Endothelial cell of umbilical vein (primary cell): ENCODE results near the gene PTPRD. TPM values are rescaled to one million over a fixed set of nuclear protein-coding genes. Genes with fewer than 3 reads are reported as not detected.

Source experiments
- BruUV-seq: library from RNA; stranded (reverse); fragments of 400-500 nt; replicated peaks from 2 replicates; lab custom pipeline; 2021; lab: Mats Ljungman, UMichigan
- CTCF ChIA-PET: fragments of 300-600, 350-600 bp; sonication (Branson Sonifier 250); formaldehyde crosslinking; loops from one replicate; lab custom pipeline; 2021; ENCODE audit warnings: antibody characterized with exemption, inconsistent platforms; lab: Charles Lee
- POLR2A ChIA-PET: fragments of 300-600, 350-600 bp; sonication (Branson Sonifier 250); formaldehyde crosslinking; loops from one replicate; lab custom pipeline; 2021; ENCODE audit warnings: antibody characterized with exemption, inconsistent platforms; lab: Charles Lee
- DNase-seq: peaks from one replicate; pipeline ENCODE4 v3.0.0-alpha.2; 2011; ENCODE audit warnings: low read depth, low spot score
- FAIRE-seq: peaks from 2 replicates; lab custom pipeline; 2011; peaks lifted over from hg19 to GRCh38; lab: Jason Lieb, UNC
- H2AFZ ChIP-seq: 2 replicates; pipeline ENCODE4 v1.6.0; 2012; ENCODE audit warnings: low read depth, low read length, control low read depth, inconsistent platforms
- H3K27ac ChIP-seq: 2 replicates; pipeline ENCODE4 v1.5.1; 2011; ENCODE audit warnings: low read depth, mild to moderate bottlenecking, control low read depth, low read length, moderate library complexity; ENCODE audit not compliant: insufficient read depth
- H3K27me3 ChIP-seq, 2 experiments: 2 replicates each; pipeline versions ENCODE4 v1.6.0 to v1.6.1; 2011; ENCODE audit warnings: low read length in 2 of 2, mixed read lengths in 1 of 2; ENCODE audit not compliant: control insufficient read depth in 2 of 2, insufficient read depth in 2 of 2
- H3K36me3 ChIP-seq, 2 experiments: 2 replicates in 1 of 2; 3 replicates in 1 of 2; pipeline ENCODE4 v1.5.1; 2011; ENCODE audit warnings: low read length in 2 of 2, mild to moderate bottlenecking in 1 of 2, moderate library complexity in 1 of 2; ENCODE audit not compliant: control insufficient read depth in 2 of 2, insufficient read depth in 2 of 2; ENCODE audit errors: extremely low read depth in 1 of 2
- H3K4me1 ChIP-seq: 3 replicates; pipeline ENCODE4 v1.5.1; 2011; ENCODE audit warnings: mild to moderate bottlenecking, low read length; ENCODE audit not compliant: control insufficient read depth, insufficient read depth; ENCODE audit errors: extremely low read depth
- H3K4me2 ChIP-seq: 2 replicates; pipeline ENCODE4 v1.6.1; 2011; ENCODE audit warnings: low read length, control low read depth, mixed read lengths; ENCODE audit not compliant: insufficient read depth
- H3K4me3 ChIP-seq, 3 experiments: fragments of 200-600 bp in 1 of 3; sonication (generic), shearing (Covaris generic) in 1 of 3; replicated peaks in 1 of 3; 2 replicates each; pipeline ENCODE4 v1.5.1; 2011 to 2016; ENCODE audit warnings: control low read depth in 3 of 3, low read length in 3 of 3, mild to moderate bottlenecking in 2 of 3, inconsistent platforms in 1 of 3, low read depth in 1 of 3, moderate library complexity in 1 of 3; ENCODE audit not compliant: insufficient read depth in 1 of 3
- H3K79me2 ChIP-seq: 2 replicates; pipeline ENCODE4 v1.6.0; 2012; ENCODE audit warnings: low read length, inconsistent platforms; ENCODE audit not compliant: control insufficient read depth, insufficient read depth
- H3K9ac ChIP-seq: replicated peaks from 2 replicates; pipeline ENCODE3; 2011; ENCODE audit warnings: low read length, control low read depth; ENCODE audit not compliant: insufficient read depth; ENCODE audit errors: extremely low read depth
- H3K9me1 ChIP-seq: replicated peaks from 3 replicates; pipeline ENCODE4 v1.6.0; 2011; ENCODE audit warnings: mild to moderate bottlenecking, low read length; ENCODE audit not compliant: control insufficient read depth, insufficient read depth; ENCODE audit errors: extremely low read depth
- H3K9me3 ChIP-seq: replicated peaks from 2 replicates; pipeline ENCODE4 v1.5.1; 2012; ENCODE audit warnings: low read length, inconsistent platforms; ENCODE audit not compliant: control insufficient read depth, insufficient read depth
- H4K20me1 ChIP-seq: replicated peaks from 2 replicates; pipeline ENCODE3; 2011; ENCODE audit warnings: mild to moderate bottlenecking, low read length; ENCODE audit not compliant: control insufficient read depth, insufficient read depth; ENCODE audit errors: extremely low read depth
- CTCF ChIP-seq, 2 donors: IDR thresholded peaks; 1 replicate in 1 of 2; 2 replicates in 1 of 2; pipeline ENCODE4 v1.5.1; 2011; ENCODE audit warnings: low read length in 2 of 2, mild to moderate bottlenecking in 2 of 2, moderate library complexity in 2 of 2, control low read depth in 1 of 2, inconsistent platforms in 1 of 2, low read depth in 1 of 2; ENCODE audit not compliant: insufficient read depth in 1 of 2; ENCODE audit errors: extremely low read depth in 1 of 2
- EZH2 ChIP-seq: IDR thresholded peaks from 2 replicates; pipeline ENCODE4 v1.6.1; 2012; ENCODE audit warnings: borderline replicate concordance, low read depth, mild to moderate bottlenecking, moderate library complexity, low read length, inconsistent platforms; ENCODE audit not compliant: severe bottlenecking
- FOS ChIP-seq: IDR thresholded peaks from 2 replicates; pipeline ENCODE4 v1.6.1; 2011; ENCODE audit warnings: mild to moderate bottlenecking, low read length, moderate library complexity, borderline replicate concordance; ENCODE audit not compliant: insufficient read depth
- GATA2 ChIP-seq: IDR thresholded peaks from 2 replicates; pipeline ENCODE4 v1.7.0; 2011; ENCODE audit warnings: low read depth, mild to moderate bottlenecking, moderate library complexity, mixed read lengths, low read length; ENCODE audit not compliant: insufficient read length, insufficient read depth
- JUN ChIP-seq: IDR thresholded peaks from 2 replicates; pipeline ENCODE4 v1.6.1; 2011; ENCODE audit warnings: borderline replicate concordance, low read depth; ENCODE audit not compliant: insufficient read length, insufficient read depth
- MAX ChIP-seq: IDR thresholded peaks from 2 replicates; pipeline ENCODE4 v1.6.1; 2011; ENCODE audit not compliant: insufficient read depth, insufficient read length
- MYC ChIP-seq: IDR thresholded peaks from one replicate; pipeline ENCODE4 v1.6.1; 2011; ENCODE audit warnings: mild to moderate bottlenecking, low read depth, low read length
- POLR2A ChIP-seq: IDR thresholded peaks from 2 replicates; pipeline ENCODE4 v1.6.1; 2012; ENCODE audit warnings: low read depth, mild to moderate bottlenecking, control low read depth, low read length
- POLR2AphosphoS5 ChIP-seq: IDR thresholded peaks from 2 replicates; pipeline ENCODE4 v1.6.1; 2012; ENCODE audit warnings: low read depth, mild to moderate bottlenecking, control low read depth, low read length, moderate library complexity; ENCODE audit not compliant: insufficient read depth
- dilution Hi-C: fragments of 300-500 bp; cut with MboI; formaldehyde crosslinking; loops from one replicate; pipeline ENCODE4 v1.15.0; 2019; ENCODE audit warnings: low sequenced_read_pairs; ENCODE audit not compliant: extremely low pct_ligation_motif_present
- intact Hi-C: fragments of 100-400 bp; cut with micrococcal nuclease; formaldehyde crosslinking; loops from one replicate; pipeline ENCODE4 v1.10.0; 2022
- polyA plus RNA-seq, 4 experiments: library from polyadenylated mRNA; depleted of rRNA in 3 of 4; stranded (reverse) in 3 of 4; unstranded in 1 of 4; fragments of >200 nt; gene quantifications; 2 replicates each; pipeline versions ENCODE4 v1.2.1 to v1.2.3, GENCODE V29; 2011 to 2012; ENCODE audit warnings: missing spikeins in 1 of 4
- total RNA-seq: library from RNA; stranded (reverse); gene quantifications from 2 replicates; pipeline ENCODE4 v1.2.3, GENCODE V29; 2021

PTPRD gene
- total and polyA plus RNA-seq, 2 donors (not counting 3 experiments of a cell fraction or from before 2014, with no cell fraction given), result 5.5 to 5.7 TPM

GRCh38 chr9:8858596-8859161, 1754.1 kb downstream of the PTPRD start:
- Histone ChIP-seq H3K9ac (peak overlapping the region; percentile 18), H3K79me2 (no peaks in the 10 kb centered on the region), H3K4me2 (peak overlapping the region; percentile 54), H4K20me1 (no peaks in the 10 kb centered on the region), H3K36me3 (no peaks in the 10 kb centered on the region), H3K27me3 (peaks cover 13 to 22% of the 10 kb centered on the region in 2 experiments), H2AFZ (peak overlapping the region; percentile 41), H3K9me3 (no peaks in the 10 kb centered on the region), H3K4me3 (peak overlapping the region in 1 of 3 experiments; percentile 52), H3K27ac (no peak overlapping the region), H3K4me1 (peaks cover 4% of the 10 kb centered on the region), H3K9me1 (no peaks in the 10 kb centered on the region)
- CTCF ChIA-PET, result interaction anchor here (1.0 kb wide), 1 partner anchor 458 kb away, joined by 3 read pairs; no protein-coding TSS in a partner anchor
- dilution Hi-C loops (no loop called here), intact Hi-C loops (loop anchor here (5.0 to 10.0 kb wide), 3 partner anchors 371 to 1064 kb away; partner anchors contain the start of gene DMAC1)
- POLR2A ChIA-PET, result no interaction called here
- BruUV-seq, result no TSS peak
- no peak for FAIRE-seq
- no peak for DNase-seq
- TF ChIP-seq POLR2A (no peak), CTCF (IDR thresholded peaks at IDR 0.05; ENCODE audit: extremely low read depth in 1 of 2, insufficient read depth in 1 of 2, low read depth in 1 of 2, low read length in 2 of 2) (no peak), FOS (no peak), GATA2 (no peak), JUN (no peak), MAX (no peak), POLR2AphosphoS5 (no peak), EZH2 (no peak), MYC (no peak)
